GM23338 (cell line): ENCODE results near the gene PDIA6.

Source experiments
- CREB1 ChIP-seq: fragments of 250-450 bp; sonication (Bioruptor Pico); IDR thresholded peaks from 2 replicates; pipeline ENCODE4 v1.5.0; 2020; ENCODE audit warnings: low read depth, mild to moderate bottlenecking, moderate library complexity
- CTCF ChIP-seq, 2 experiments: fragments of 200-600 bp in 1 of 2; sonication (generic) in 1 of 2; conservative IDR thresholded peaks; 2 replicates each; pipeline versions ENCODE4 v1.5.1 to v1.6.1; 2016 to 2017; ENCODE audit warnings: antibody characterized with exemption in 2 of 2, low read depth in 2 of 2, mild to moderate bottlenecking in 2 of 2, moderate library complexity in 1 of 2
- EZH2 ChIP-seq: fragments of 200-600 bp; sonication (generic); IDR thresholded peaks from one replicate; pipeline ENCODE4 v1.8.0; 2017; ENCODE audit warnings: antibody characterized with exemption, mild to moderate bottlenecking, low read depth; ENCODE audit not compliant: unreplicated experiment
- EZH2phosphoT487 ChIP-seq: fragments of 200-600 bp; sonication (generic); IDR thresholded peaks from one replicate; pipeline ENCODE4 v1.8.1; 2018; ENCODE audit warnings: antibody characterized with exemption; ENCODE audit not compliant: unreplicated experiment
- JUNB ChIP-seq: IDR thresholded peaks from one replicate; pipeline ENCODE4 v1.6.1; 2016; ENCODE audit warnings: antibody characterized with exemption; ENCODE audit not compliant: unreplicated experiment
- NANOG ChIP-seq: IDR thresholded peaks from 2 replicates; pipeline ENCODE4 v1.6.1; 2016; ENCODE audit warnings: antibody characterized with exemption, borderline replicate concordance
- POLR2AphosphoS5 ChIP-seq: IDR thresholded peaks from 2 replicates; pipeline ENCODE4 v1.6.1; 2016; ENCODE audit warnings: antibody characterized with exemption, low read depth
- STAT1 ChIP-seq: IDR thresholded peaks from one replicate; pipeline ENCODE4 v1.6.1; 2016; ENCODE audit warnings: antibody characterized with exemption; ENCODE audit not compliant: unreplicated experiment
- ZNF114 ChIP-seq: fragments of 250-450 bp; sonication (Bioruptor Pico); IDR thresholded peaks from 2 replicates; pipeline ENCODE4 v1.5.0; 2020; ENCODE audit warnings: mild to moderate bottlenecking, moderate library complexity
- ZNF331 ChIP-seq: fragments of 250-450 bp; sonication (Bioruptor Pico); IDR thresholded peaks from 2 replicates; pipeline ENCODE4 v1.5.0; 2020; ENCODE audit warnings: low read depth, mild to moderate bottlenecking, moderate library complexity
- TF ChIP-seq, protein P1 (sequence below): IDR thresholded peaks from one replicate; pipeline ENCODE4 v1.6.1; 2018; ENCODE audit warnings: antibody characterized with exemption; ENCODE audit not compliant: unreplicated experiment
- TF ChIP-seq, protein P2 (sequence below): IDR thresholded peaks from 2 replicates; pipeline ENCODE4 v1.6.1; 2016; ENCODE audit warnings: antibody characterized with exemption

DNA sequence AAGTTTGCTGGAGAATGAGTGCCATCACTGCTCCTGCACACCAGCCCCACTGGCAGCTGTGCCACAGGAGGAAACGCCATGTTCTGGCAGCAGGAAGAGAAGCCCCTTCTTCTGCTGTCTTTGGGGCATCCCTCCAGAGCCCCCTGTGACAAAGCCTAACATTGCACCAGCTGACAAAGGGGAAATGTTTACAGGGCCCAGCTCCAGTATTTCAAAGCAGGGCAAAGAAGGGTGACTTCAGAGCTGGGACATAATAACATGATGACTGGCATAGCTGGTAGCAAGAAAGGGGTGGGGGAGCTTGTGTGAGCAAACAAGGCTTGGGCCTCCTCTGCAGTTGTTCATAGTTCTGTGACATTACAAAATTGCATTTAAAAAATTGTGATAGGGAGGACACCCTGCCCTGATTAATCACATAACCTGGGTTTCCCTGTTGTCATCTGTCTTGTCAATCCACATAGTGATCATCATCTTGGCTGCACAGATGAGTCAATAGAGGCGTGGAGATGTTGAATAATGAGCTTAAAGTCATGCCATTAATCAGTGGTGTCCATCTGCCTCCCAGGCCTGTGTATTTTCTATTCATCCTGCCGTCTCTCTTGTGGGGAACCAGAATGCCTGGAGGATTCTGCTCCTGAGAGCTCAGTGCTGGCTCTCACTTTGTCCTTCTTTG, 29.1 kb upstream of the PDIA6 start:
- TF ChIP-seq CTCF (conservative IDR thresholded peaks at IDR 0.05; ENCODE audit: low read depth in 2 of 2): no peak
- TF ChIP-seq, protein P1, sequence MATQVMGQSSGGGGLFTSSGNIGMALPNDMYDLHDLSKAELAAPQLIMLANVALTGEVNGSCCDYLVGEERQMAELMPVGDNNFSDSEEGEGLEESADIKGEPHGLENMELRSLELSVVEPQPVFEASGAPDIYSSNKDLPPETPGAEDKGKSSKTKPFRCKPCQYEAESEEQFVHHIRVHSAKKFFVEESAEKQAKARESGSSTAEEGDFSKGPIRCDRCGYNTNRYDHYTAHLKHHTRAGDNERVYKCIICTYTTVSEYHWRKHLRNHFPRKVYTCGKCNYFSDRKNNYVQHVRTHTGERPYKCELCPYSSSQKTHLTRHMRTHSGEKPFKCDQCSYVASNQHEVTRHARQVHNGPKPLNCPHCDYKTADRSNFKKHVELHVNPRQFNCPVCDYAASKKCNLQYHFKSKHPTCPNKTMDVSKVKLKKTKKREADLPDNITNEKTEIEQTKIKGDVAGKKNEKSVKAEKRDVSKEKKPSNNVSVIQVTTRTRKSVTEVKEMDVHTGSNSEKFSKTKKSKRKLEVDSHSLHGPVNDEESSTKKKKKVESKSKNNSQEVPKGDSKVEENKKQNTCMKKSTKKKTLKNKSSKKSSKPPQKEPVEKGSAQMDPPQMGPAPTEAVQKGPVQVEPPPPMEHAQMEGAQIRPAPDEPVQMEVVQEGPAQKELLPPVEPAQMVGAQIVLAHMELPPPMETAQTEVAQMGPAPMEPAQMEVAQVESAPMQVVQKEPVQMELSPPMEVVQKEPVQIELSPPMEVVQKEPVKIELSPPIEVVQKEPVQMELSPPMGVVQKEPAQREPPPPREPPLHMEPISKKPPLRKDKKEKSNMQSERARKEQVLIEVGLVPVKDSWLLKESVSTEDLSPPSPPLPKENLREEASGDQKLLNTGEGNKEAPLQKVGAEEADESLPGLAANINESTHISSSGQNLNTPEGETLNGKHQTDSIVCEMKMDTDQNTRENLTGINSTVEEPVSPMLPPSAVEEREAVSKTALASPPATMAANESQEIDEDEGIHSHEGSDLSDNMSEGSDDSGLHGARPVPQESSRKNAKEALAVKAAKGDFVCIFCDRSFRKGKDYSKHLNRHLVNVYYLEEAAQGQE: no peak
- TF ChIP-seq EZH2phosphoT487: no peak
- no peak for TF ChIP-seq CREB1
- TF ChIP-seq POLR2AphosphoS5: no peak
- TF ChIP-seq JUNB: no peak
- TF ChIP-seq EZH2: no peak
- TF ChIP-seq ZNF331 (CRISPR knock-in tag): no peak
- TF ChIP-seq, protein P2, sequence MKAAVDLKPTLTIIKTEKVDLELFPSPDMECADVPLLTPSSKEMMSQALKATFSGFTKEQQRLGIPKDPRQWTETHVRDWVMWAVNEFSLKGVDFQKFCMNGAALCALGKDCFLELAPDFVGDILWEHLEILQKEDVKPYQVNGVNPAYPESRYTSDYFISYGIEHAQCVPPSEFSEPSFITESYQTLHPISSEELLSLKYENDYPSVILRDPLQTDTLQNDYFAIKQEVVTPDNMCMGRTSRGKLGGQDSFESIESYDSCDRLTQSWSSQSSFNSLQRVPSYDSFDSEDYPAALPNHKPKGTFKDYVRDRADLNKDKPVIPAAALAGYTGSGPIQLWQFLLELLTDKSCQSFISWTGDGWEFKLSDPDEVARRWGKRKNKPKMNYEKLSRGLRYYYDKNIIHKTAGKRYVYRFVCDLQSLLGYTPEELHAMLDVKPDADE: no peak
- no peak for TF ChIP-seq NANOG
- TF ChIP-seq STAT1: no peak
- TF ChIP-seq ZNF114 (CRISPR knock-in tag): no peak
